ENCODE measurements around the gene DDX28.

Gene DDX28

GRCh38 chr16:67993207-67994039, 29.6 kb downstream of the DDX28 start:
- peak overlapping the region; percentile 79 for H3K4me3 Mint-ChIP-seq
- no peaks in the 10 kb centered on the region for H3K27me3 Mint-ChIP-seq
- H3K36me3 Mint-ChIP-seq: no peaks in the 10 kb centered on the region
- peaks cover 34% of the 10 kb centered on the region for H3K4me1 Mint-ChIP-seq (ENCODE audit: low read depth)
- H3K27ac Mint-ChIP-seq: peak overlapping the region; percentile 97
- H3K9me3 Mint-ChIP-seq (ENCODE audit: low read depth): no peaks in the 10 kb centered on the region

GRCh38 chr16:67992661-67993206, 30.3 kb downstream of the DDX28 start:
- Mint-ChIP-seq H3K4me3 (no peak overlapping the region), H3K27me3 (no peaks in the 10 kb centered on the region), H3K27ac (peak overlapping the region; percentile 46), H3K4me1 (ENCODE audit: low read depth) (peaks cover 32% of the 10 kb centered on the region), H3K36me3 (no peaks in the 10 kb centered on the region), H3K9me3 (ENCODE audit: low read depth) (no peaks in the 10 kb centered on the region)

- Mint-ChIP-seq H3K9me3 (ENCODE audit: low read depth) (no peaks in the 10 kb centered on the region), H3K27ac (peak overlapping the region; percentile 66), H3K4me3 (no peak overlapping the region), H3K27me3 (no peaks in the 10 kb centered on the region), H3K4me1 (ENCODE audit: low read depth) (peaks cover 17% of the 10 kb centered on the region), H3K36me3 (no peaks in the 10 kb centered on the region)
Measured at GRCh38 chr16:67990018-67990386, 33.0 kb downstream of the DDX28 start.

GRCh38 chr16:67989322-67990017, 33.6 kb downstream of the DDX28 start:
- Mint-ChIP-seq H3K9me3 (ENCODE audit: low read depth) (no peaks in the 10 kb centered on the region), H3K27ac (no peak overlapping the region), H3K4me1 (ENCODE audit: low read depth) (peaks cover 18% of the 10 kb centered on the region)

GRCh38 chr16:67988675-67989074, 34.4 kb downstream of the DDX28 start:
- H3K4me3 Mint-ChIP-seq: no peak overlapping the region
- no peaks in the 10 kb centered on the region for H3K27me3 Mint-ChIP-seq
- H3K4me1 Mint-ChIP-seq (ENCODE audit: low read depth): peaks cover 20% of the 10 kb centered on the region
- H3K9me3 Mint-ChIP-seq (ENCODE audit: low read depth): no peaks in the 10 kb centered on the region
- peak overlapping the region; percentile 85 for H3K27ac Mint-ChIP-seq
- H3K36me3 Mint-ChIP-seq: no peaks in the 10 kb centered on the region

More at GRCh38 chr16:67989322-67990017, 33.6 kb downstream of the DDX28 start:
- H3K4me3 Mint-ChIP-seq: no peak overlapping the region
- H3K27me3 Mint-ChIP-seq: no peaks in the 10 kb centered on the region
- H3K36me3 Mint-ChIP-seq: no peaks in the 10 kb centered on the region

GRCh38 chr16:67987460-67988160, 35.4 kb downstream of the DDX28 start:
- H3K36me3 Mint-ChIP-seq: no peaks in the 10 kb centered on the region
- no peaks in the 10 kb centered on the region for H3K27me3 Mint-ChIP-seq
- H3K9me3 Mint-ChIP-seq (ENCODE audit: low read depth): no peaks in the 10 kb centered on the region
- H3K4me1 Mint-ChIP-seq (ENCODE audit: low read depth): peaks cover 25% of the 10 kb centered on the region
- H3K27ac Mint-ChIP-seq: peak overlapping the region; percentile 35
- no peak overlapping the region for H3K4me3 Mint-ChIP-seq

- Mint-ChIP-seq H3K27me3 (no peaks in the 10 kb centered on the region), H3K36me3 (no peaks in the 10 kb centered on the region), H3K4me1 (ENCODE audit: low read depth) (peaks cover 21% of the 10 kb centered on the region), H3K4me3 (no peak overlapping the region), H3K9me3 (ENCODE audit: low read depth) (no peaks in the 10 kb centered on the region), H3K27ac (no peak overlapping the region)
Measured at GRCh38 chr16:67986949-67987348, 36.1 kb downstream of the DDX28 start.

GRCh38 chr16:67982011-67982696, 40.9 kb downstream of the DDX28 start:
- Mint-ChIP-seq H3K36me3 (no peaks in the 10 kb centered on the region), H3K27ac (no peak overlapping the region)

GRCh38 chr16:67979955-67980678, 42.9 kb downstream of the DDX28 start, which contains the start of gene DPEP3:
TSS of gene DPEP3 (minus strand) at chr16:67980499. CDS start at chr16:67980380, 119 bp downstream.
- no peaks in the 10 kb centered on the region for H3K36me3 Mint-ChIP-seq

More at GRCh38 chr16:67982011-67982696, 40.9 kb downstream of the DDX28 start:
- H3K27me3 Mint-ChIP-seq: no peaks in the 10 kb centered on the region
- peaks cover 21% of the 10 kb centered on the region for H3K4me1 Mint-ChIP-seq (ENCODE audit: low read depth)
- no peak overlapping the region for H3K4me3 Mint-ChIP-seq
- H3K9me3 Mint-ChIP-seq (ENCODE audit: low read depth): no peaks in the 10 kb centered on the region

GRCh38 chr16:67977469-67978227, 45.4 kb downstream of the DDX28 start:
- no peak overlapping the region for H3K27ac Mint-ChIP-seq
- H3K27me3 Mint-ChIP-seq: no peaks in the 10 kb centered on the region
- no peak overlapping the region for H3K4me3 Mint-ChIP-seq
- H3K36me3 Mint-ChIP-seq: no peaks in the 10 kb centered on the region
- no peaks in the 10 kb centered on the region for H3K9me3 Mint-ChIP-seq (ENCODE audit: low read depth)
- H3K4me1 Mint-ChIP-seq (ENCODE audit: low read depth): no peaks in the 10 kb centered on the region

More at GRCh38 chr16:67979955-67980678, 42.9 kb downstream of the DDX28 start, which contains the start of gene DPEP3:
- Mint-ChIP-seq H3K27ac (no peak within 1 kb of the TSS), H3K4me3 (no peak within 1 kb of the TSS), H3K9me3 (ENCODE audit: low read depth) (no peaks in the 10 kb centered on the region), H3K4me1 (ENCODE audit: low read depth) (peaks cover 21% of the 10 kb centered on the region), H3K27me3 (no peaks in the 10 kb centered on the region)

- H3K27ac Mint-ChIP-seq: no peak overlapping the region
- no peaks in the 10 kb centered on the region for H3K9me3 Mint-ChIP-seq (ENCODE audit: low read depth)
- no peaks in the 10 kb centered on the region for H3K36me3 Mint-ChIP-seq
- no peaks in the 10 kb centered on the region for H3K27me3 Mint-ChIP-seq
- H3K4me1 Mint-ChIP-seq (ENCODE audit: low read depth): no peaks in the 10 kb centered on the region
- H3K4me3 Mint-ChIP-seq: no peak overlapping the region
Measured at GRCh38 chr16:67977005-67977404, 46.0 kb downstream of the DDX28 start.

GRCh38 chr16:67976205-67976604, 46.8 kb downstream of the DDX28 start:
- H3K27me3 Mint-ChIP-seq: no peaks in the 10 kb centered on the region
- H3K4me3 Mint-ChIP-seq: no peak overlapping the region
- H3K27ac Mint-ChIP-seq: no peak overlapping the region
- H3K36me3 Mint-ChIP-seq: no peaks in the 10 kb centered on the region
- no peaks in the 10 kb centered on the region for H3K4me1 Mint-ChIP-seq (ENCODE audit: low read depth)
- no peaks in the 10 kb centered on the region for H3K9me3 Mint-ChIP-seq (ENCODE audit: low read depth)
